ENCODE measurements around the gene CWC15. TPM values are rescaled to one million over a fixed set of nuclear protein-coding genes. Genes with fewer than 3 reads are reported as not detected.

The CWC15 gene
- total RNA-seq, 2 experiments from 2014 or later: 79.0 to 79.5 TPM

DNA sequence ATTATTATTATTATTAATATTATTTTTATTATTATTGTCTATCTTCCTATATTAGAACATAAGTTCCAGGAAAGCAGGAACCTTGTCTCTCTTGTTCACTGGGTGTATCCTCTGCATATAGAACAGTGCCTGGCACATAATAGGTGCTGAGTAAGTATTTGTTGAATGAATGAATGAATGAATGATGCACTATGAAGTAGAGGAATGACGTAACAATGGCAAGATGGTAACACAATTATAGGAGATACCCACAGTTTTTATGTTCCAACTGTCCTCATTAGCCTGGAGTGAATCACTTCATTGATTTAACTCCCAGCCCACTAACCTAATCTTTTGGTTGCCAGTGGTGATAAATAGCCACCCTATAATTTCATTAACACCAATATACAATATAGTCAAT is 2.2 kb upstream of the CWC15 start:
- Mint-ChIP-seq H3K4me1 (ENCODE audit: low read depth) (peaks cover 28% of the 10 kb centered on the region), H3K27me3 (ENCODE audit: low read depth) (no peaks in the 10 kb centered on the region), H3K36me3 (ENCODE audit: low read depth) (peaks cover 20% of the 10 kb centered on the region), H3K27ac (no peak overlapping the region), H3K4me3 (no peak overlapping the region), H3K9me3 (ENCODE audit: insufficient read depth) (peaks cover 3% of the 10 kb centered on the region)
- ATAC-seq (no peak), DNase-seq (no peak)
- ChIA-PET CTCF (interaction anchor here (1.0 to 1.9 kb wide), 3 partner anchors 8 to 730 kb away, joined by 3 to 9 read pairs (median 3); no protein-coding TSS in a partner anchor), POLR2A (interaction anchor here (4.2 kb wide), 1 partner anchor 92 kb away, joined by 34 read pairs; the partner anchor contains the start of gene SRSF8)

DNA sequence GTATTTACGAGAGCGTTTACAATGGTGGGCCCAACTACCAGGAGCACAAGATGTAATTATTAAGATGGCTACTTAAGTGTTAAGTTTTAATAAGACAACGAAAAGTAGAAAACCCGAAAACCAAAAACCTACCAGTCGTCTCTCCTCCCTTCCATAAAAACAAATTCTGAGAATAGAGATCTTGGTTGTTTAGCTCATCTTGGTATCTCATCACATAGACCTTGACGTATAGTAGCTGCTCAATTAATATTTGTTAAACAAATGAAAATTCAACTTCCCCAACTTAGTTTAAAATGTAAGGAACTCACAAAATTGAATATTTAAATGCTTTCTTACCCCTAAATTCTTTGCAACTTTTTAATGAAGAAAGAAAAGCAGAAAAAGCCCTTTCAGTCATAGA is 822 bp upstream of the CWC15 start:
- Mint-ChIP-seq H3K27ac (peak overlapping the region; percentile 92), H3K9me3 (ENCODE audit: insufficient read depth) (peaks cover 3% of the 10 kb centered on the region), H3K36me3 (ENCODE audit: low read depth) (peaks cover 32% of the 10 kb centered on the region), H3K4me1 (ENCODE audit: low read depth) (peaks cover 28% of the 10 kb centered on the region), H3K27me3 (ENCODE audit: low read depth) (no peaks in the 10 kb centered on the region), H3K4me3 (peak overlapping the region; percentile 89)
- ChIA-PET CTCF (interaction anchor here (1.3 to 1.8 kb wide), 4 partner anchors 12 to 178 kb away, joined by 3 to 7 read pairs (median 4); no protein-coding TSS in a partner anchor), POLR2A (interaction anchor here (0.9 to 4.2 kb wide), 4 partner anchors 48 to 430 kb away, joined by 3 to 34 read pairs (median 4); partner anchors contain the start of genes ENDOD1, FUT4 and SRSF8)
- ATAC-seq (no peak), DNase-seq (no peak)

DNA sequence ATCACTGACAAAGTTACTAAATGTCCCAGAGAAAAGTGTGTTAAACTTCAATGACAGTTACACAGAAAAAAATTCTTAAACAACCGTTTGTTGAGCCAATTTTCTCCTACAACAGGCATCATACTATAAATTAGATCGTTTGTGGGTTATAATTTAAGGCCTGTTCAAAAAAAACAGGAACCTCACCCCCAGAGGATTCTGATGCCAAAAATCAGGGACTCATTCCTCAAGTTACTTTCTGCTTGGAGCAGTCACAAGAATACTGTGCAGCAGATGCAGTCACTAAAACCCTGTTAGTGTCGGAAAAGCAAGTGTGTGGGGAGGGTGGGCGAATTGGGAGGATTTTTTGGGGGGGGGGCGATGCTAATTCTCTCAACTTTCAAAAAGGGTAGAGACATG is 657 bp downstream of the CWC15 start:
- peak overlapping the region; percentile 89 for H3K4me3 Mint-ChIP-seq
- DNase-seq (no peak), ATAC-seq (no peak)
- H3K36me3 Mint-ChIP-seq (ENCODE audit: low read depth): peaks cover 46% of the 10 kb centered on the region
- peak overlapping the region; percentile 92 for H3K27ac Mint-ChIP-seq
- ChIA-PET POLR2A (interaction anchor here (0.6 to 4.2 kb wide), 12 partner anchors 8 to 1775 kb away, joined by 3 to 34 read pairs (median 4); partner anchors contain the start of genes FAM76B, FUT4, MED17 and SESN3), CTCF (interaction anchor here (0.7 to 1.8 kb wide), 7 partner anchors 10 to 818 kb away, joined by 3 to 7 read pairs (median 3); partner anchors contain the start of gene CEP57)
- H3K27me3 Mint-ChIP-seq (ENCODE audit: low read depth): no peaks in the 10 kb centered on the region
- peaks cover 3% of the 10 kb centered on the region for H3K9me3 Mint-ChIP-seq (ENCODE audit: insufficient read depth)
- peaks cover 28% of the 10 kb centered on the region for H3K4me1 Mint-ChIP-seq (ENCODE audit: low read depth)

DNA sequence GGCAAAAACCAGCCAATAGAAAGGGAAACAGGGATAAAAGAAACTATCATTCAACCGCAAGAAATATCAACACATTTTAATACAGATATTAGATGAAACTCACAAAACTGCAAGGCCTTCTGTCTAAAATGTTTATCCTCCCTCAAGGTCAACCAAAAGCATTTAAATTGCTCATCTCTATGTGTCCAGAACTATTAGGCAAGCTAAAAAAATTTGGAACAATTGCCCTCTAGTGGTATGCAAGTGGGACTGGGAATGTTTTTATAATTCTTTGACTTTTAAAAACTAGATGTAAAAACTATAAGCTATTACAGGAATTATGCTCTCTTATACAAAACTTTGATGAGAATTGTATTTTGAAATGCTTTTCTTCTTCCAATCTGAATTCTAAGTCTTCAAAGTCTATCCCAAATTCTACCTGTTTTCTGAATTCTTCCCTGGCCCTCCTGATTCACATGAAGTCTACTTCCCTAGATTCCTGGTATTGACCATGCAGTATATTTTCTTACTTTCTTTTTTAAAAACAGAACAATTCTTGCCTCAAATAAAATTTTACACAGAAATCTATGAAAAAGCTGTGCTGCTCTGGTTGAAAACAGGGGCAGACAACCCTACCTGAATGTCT is 4.9 kb downstream of the CWC15 start:
- no peak for ATAC-seq
- CTCF ChIA-PET: interaction anchor here (0.7 to 2.0 kb wide), 12 partner anchors 9 to 346 kb away, joined by 3 to 9 read pairs (median 4); partner anchors contain the start of gene SRSF8
- H3K4me3 Mint-ChIP-seq: no peak overlapping the region
- H3K9me3 Mint-ChIP-seq (ENCODE audit: insufficient read depth): no peaks in the 10 kb centered on the region
- POLR2A ChIA-PET: no interaction called here
- no peak overlapping the region for H3K27ac Mint-ChIP-seq
- H3K36me3 Mint-ChIP-seq (ENCODE audit: low read depth): peaks cover 66% of the 10 kb centered on the region
- no peak for DNase-seq
- H3K27me3 Mint-ChIP-seq (ENCODE audit: low read depth): no peaks in the 10 kb centered on the region
- H3K4me1 Mint-ChIP-seq (ENCODE audit: low read depth): peaks cover 10% of the 10 kb centered on the region

DNA sequence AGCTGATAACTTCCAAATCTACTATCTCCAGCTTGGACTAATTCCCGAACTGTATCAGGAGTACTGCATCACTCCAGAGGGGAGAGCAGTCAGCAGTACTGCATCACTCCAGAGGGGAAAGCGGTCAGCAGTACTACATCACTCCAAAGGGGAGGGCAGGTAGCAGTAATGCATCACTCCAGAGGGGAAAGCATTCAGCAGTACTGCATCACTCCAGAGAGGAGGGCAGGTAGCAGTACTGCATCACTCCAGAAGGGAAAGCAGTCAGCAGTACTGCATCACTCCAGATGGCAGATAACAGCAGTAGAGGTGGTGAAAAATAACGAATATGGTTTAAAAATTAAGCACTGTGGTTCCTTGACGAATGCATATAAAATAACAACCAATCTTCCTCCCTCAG is 8.4 kb downstream of the CWC15 start:
- ATAC-seq: no peak
- peaks cover 69% of the 10 kb centered on the region for H3K36me3 Mint-ChIP-seq (ENCODE audit: low read depth)
- H3K9me3 Mint-ChIP-seq (ENCODE audit: insufficient read depth): no peaks in the 10 kb centered on the region
- no peak overlapping the region for H3K4me3 Mint-ChIP-seq
- POLR2A ChIA-PET: interaction anchor here (1.8 kb wide), 1 partner anchor 8 kb away, joined by 4 read pairs; the partner anchor contains the start of genes CWC15 and KDM4D
- no peaks in the 10 kb centered on the region for H3K4me1 Mint-ChIP-seq (ENCODE audit: low read depth)
- no peak overlapping the region for H3K27ac Mint-ChIP-seq
- DNase-seq: no peak
- CTCF ChIA-PET: no interaction called here
- H3K27me3 Mint-ChIP-seq (ENCODE audit: low read depth): no peaks in the 10 kb centered on the region

DNA sequence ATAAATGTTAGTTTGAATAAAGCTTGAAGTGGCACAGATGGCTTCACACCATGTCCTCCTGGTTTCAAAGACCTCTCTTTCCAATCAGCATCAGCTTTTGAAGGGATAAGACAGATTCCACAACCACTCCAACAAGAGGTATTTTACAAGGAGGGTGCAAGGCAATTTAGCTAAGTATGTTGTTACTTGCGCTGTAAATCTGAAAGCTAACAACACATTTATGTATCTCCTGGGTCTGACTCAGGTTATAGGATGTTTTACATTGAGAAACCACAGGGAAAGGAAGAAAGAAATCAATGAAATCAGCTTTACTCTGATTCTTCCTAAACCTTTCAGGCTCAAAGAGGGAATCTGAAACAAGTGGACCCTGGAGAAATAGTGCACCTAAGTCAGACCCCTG is 12.1 kb downstream of the CWC15 start:
- CTCF ChIA-PET: interaction anchor here (0.9 to 1.5 kb wide), 2 partner anchors 33 to 338 kb away, joined by 3 read pairs; no protein-coding TSS in a partner anchor
- Mint-ChIP-seq H3K27me3 (ENCODE audit: low read depth) (no peaks in the 10 kb centered on the region), H3K36me3 (ENCODE audit: low read depth) (peaks cover 46% of the 10 kb centered on the region), H3K27ac (no peak overlapping the region), H3K4me1 (ENCODE audit: low read depth) (no peaks in the 10 kb centered on the region), H3K4me3 (no peak overlapping the region), H3K9me3 (ENCODE audit: insufficient read depth) (no peaks in the 10 kb centered on the region)
- POLR2A ChIA-PET: interaction anchor here (1.2 kb wide), 1 partner anchor 37 kb away, joined by 5 read pairs; no protein-coding TSS in a partner anchor
- DNase-seq (no peak), ATAC-seq (no peak)

DNA sequence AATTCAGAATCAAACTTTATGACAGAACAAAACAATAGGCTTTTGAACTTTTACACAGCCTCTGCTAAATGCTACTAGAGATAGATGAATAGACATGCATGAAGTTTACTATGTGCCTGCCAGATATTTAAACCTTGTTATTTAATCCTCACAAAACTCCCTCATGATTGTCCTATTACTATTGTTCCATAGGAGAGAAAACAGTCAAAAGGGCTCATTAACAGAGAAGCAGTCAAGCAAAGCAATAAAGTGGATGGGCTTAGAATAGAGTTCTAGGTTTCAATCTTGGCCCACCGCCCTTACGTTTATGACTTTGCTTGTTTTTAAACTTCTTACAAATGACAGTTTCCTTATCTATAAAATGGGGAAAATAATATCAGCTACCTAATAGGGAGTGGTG is 12.9 kb downstream of the CWC15 start:
- no peaks in the 10 kb centered on the region for H3K27me3 Mint-ChIP-seq (ENCODE audit: low read depth)

DNA sequence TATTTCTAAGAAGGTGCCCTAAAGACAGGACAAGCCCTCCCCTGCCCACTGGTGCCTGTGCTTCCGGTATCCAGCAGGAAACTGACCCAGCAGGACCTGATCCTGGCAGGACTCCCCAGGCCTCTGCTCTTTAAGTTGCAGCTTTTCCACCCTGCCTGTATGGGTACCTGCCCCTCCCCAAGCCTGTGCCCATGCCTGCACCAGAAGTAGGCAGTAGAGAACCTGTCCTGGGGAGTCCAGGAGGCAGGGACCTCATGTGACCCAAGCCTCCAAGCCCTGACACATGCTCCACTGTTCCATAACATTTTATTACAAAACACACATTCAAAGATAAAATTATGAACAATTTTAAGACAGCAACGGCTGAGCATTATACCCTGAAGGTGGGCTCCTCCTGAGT is 14.2 kb downstream of the CWC15 start:
- POLR2A ChIA-PET: no interaction called here
- CTCF ChIA-PET: interaction anchor here (1.1 kb wide), 1 partner anchor 10 kb away, joined by 4 read pairs; no protein-coding TSS in a partner anchor
- H3K9me3 Mint-ChIP-seq (ENCODE audit: insufficient read depth): no peaks in the 10 kb centered on the region
- ATAC-seq (no peak), DNase-seq (no peak)
- no peak overlapping the region for H3K4me3 Mint-ChIP-seq
- H3K27me3 Mint-ChIP-seq (ENCODE audit: low read depth): no peaks in the 10 kb centered on the region
- H3K36me3 Mint-ChIP-seq (ENCODE audit: low read depth): peaks cover 26% of the 10 kb centered on the region
- no peaks in the 10 kb centered on the region for H3K4me1 Mint-ChIP-seq (ENCODE audit: low read depth)
- H3K27ac Mint-ChIP-seq: no peak overlapping the region

More for the DNA sequence above, 12.9 kb downstream of the CWC15 start:
- POLR2A ChIA-PET: interaction anchor here (0.8 kb wide), 1 partner anchor 13 kb away, joined by 5 read pairs; the partner anchor contains the start of genes CWC15 and KDM4D
- Mint-ChIP-seq H3K36me3 (ENCODE audit: low read depth) (peaks cover 38% of the 10 kb centered on the region), H3K4me3 (no peak overlapping the region), H3K27ac (no peak overlapping the region), H3K9me3 (ENCODE audit: insufficient read depth) (no peaks in the 10 kb centered on the region), H3K4me1 (ENCODE audit: low read depth) (no peaks in the 10 kb centered on the region)
- DNase-seq: no peak
- ATAC-seq: no peak
- CTCF ChIA-PET: interaction anchor here (0.9 to 1.5 kb wide), 2 partner anchors 32 to 337 kb away, joined by 3 read pairs; no protein-coding TSS in a partner anchor

DNA sequence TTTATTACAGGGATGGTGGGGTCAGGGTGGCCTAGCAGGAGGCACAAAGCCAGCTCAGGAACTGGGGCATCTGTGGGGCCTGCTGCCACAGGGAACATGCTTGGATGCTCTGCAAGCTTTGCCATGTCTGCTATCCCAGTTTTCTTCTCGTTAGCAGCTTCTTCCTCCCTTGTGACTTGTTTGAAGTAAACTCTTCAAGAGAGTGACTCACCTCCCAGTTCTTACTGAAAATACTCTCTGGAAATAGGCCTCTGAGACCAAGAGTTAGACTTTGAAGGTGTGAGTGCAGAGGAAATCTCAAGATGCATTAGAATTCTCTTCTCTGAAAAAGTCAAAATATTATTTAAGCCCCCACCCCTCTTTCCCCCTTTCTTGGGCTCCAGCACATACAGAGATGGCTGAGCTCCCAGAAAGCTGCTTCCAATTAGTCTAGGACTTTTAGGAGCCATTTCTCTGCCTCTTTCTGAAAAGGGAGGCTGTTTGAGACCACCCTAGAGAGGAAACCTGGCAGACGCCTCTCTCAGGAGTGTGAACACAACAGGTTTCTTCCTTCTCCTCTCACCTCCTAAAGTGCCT is 15.1 kb downstream of the CWC15 start:
- POLR2A ChIA-PET: interaction anchor here (0.6 kb wide), 1 partner anchor 35 kb away, joined by 3 read pairs; no protein-coding TSS in a partner anchor
- H3K27ac Mint-ChIP-seq: no peak overlapping the region

DNA sequence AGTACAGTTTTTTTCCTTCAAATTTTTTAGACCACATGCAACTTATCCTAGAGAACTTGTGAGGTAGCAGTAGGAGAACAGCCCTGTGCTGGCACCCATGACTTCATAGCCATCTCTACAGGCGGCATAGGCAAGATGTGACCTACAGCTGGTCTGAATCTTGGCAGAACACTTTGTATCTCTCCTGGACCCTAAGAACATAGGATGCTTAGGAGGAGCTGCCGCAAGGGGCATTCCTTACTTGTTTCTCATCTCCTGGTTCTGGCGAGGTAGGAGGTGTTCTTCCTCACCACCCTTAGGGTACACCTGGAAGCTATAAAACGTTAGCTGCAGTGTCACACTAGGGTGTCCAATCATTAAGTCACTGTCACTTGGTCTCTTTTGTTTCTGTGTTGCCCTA is 16.4 kb downstream of the CWC15 start:
- DNase-seq (no peak), ATAC-seq (no peak)
- Mint-ChIP-seq H3K9me3 (ENCODE audit: insufficient read depth) (no peaks in the 10 kb centered on the region), H3K27ac (no peak overlapping the region), H3K4me1 (ENCODE audit: low read depth) (no peaks in the 10 kb centered on the region), H3K4me3 (no peak overlapping the region), H3K36me3 (ENCODE audit: low read depth) (peaks cover 12% of the 10 kb centered on the region), H3K27me3 (ENCODE audit: low read depth) (no peaks in the 10 kb centered on the region)
- CTCF ChIA-PET: interaction anchor here (0.6 to 1.2 kb wide), 2 partner anchors 60 to 132 kb away, joined by 3 read pairs; no protein-coding TSS in a partner anchor
- POLR2A ChIA-PET: no interaction called here

More for the DNA sequence above, 15.1 kb downstream of the CWC15 start:
- Mint-ChIP-seq H3K9me3 (ENCODE audit: insufficient read depth) (no peaks in the 10 kb centered on the region), H3K27me3 (ENCODE audit: low read depth) (no peaks in the 10 kb centered on the region), H3K4me1 (ENCODE audit: low read depth) (no peaks in the 10 kb centered on the region), H3K36me3 (ENCODE audit: low read depth) (peaks cover 20% of the 10 kb centered on the region), H3K4me3 (no peak overlapping the region)
- no peak for DNase-seq
- no peak for ATAC-seq
- CTCF ChIA-PET: no interaction called here

DNA sequence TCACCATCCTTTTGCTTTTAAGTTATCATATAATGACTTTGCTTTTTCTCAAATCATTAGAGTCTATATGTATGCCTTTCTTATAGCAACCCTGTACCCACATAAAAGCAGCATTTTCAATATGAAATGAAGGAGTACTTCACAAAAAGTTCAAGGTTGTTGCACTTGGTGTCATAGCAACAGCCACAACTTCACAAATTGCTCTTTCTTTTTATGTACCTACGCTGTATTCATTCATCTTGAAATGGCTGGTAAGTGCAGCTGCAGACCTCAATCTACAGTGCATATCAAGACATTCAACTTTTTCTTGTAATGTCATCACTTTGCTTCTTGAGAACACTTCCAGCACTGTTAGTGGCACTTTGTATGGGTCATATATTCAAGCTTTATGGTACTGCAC is 18.6 kb downstream of the CWC15 start:
- Mint-ChIP-seq H3K9me3 (ENCODE audit: insufficient read depth) (no peaks in the 10 kb centered on the region), H3K4me1 (ENCODE audit: low read depth) (no peaks in the 10 kb centered on the region)
- peak; percentile 53 for ATAC-seq

More for the DNA sequence above, 18.6 kb downstream of the CWC15 start:
- ChIA-PET POLR2A (interaction anchor here (1.2 kb wide), 1 partner anchor 31 kb away, joined by 3 read pairs; no protein-coding TSS in a partner anchor), CTCF (interaction anchor here (0.9 kb wide), 1 partner anchor 30 kb away, joined by 3 read pairs; no protein-coding TSS in a partner anchor)
- Mint-ChIP-seq H3K36me3 (ENCODE audit: low read depth) (no peaks in the 10 kb centered on the region), H3K27ac (no peak overlapping the region), H3K27me3 (ENCODE audit: low read depth) (peaks cover 1% of the 10 kb centered on the region), H3K4me3 (no peak overlapping the region)
- DNase-seq: no peak

Data from activated CD8-positive, alpha-beta T cell treated with anti-CD3 and anti-CD28 coated beads, Interleukin-2, amount 10 ng/mL, durations not matched to agents 7 days and 5 days (primary cell).